ENCODE measurements around the gene CRTC3. TPM values are rescaled to one million over a fixed set of nuclear protein-coding genes. Genes with fewer than 3 reads are reported as not detected.

CRTC3 gene
- total RNA-seq, 2 experiments from 2014 or later, result 5.6 to 14.7 TPM

DNA sequence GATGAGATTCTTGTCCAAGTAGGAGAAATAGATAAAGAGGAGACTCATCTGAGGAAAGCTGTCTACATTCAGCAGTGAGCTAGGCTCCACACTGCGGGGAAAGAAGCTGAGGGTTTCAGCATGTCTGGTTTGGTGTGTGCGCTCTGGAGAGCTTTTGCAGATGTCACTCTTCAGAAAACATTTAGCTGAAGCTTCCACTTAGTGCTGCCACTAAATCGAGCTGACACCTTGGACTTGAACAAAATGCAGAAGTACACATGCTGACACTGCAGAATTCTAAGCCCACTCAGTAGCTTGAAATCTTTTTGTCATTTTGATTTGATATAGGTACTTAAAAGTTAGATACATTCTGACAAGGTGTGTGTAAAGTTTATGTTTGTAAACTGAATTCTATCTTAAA, 32.3 kb upstream of the CRTC3 start:
- no peak for DNase-seq (ENCODE audit: low spot score)
- Histone ChIP-seq H3K4me1 (ENCODE audit: insufficient read depth, low read length, poor library complexity, severe bottlenecking) (no peaks in the 10 kb centered on the region), H3K4me3 (ENCODE audit: low read depth, low read length, poor library complexity, severe bottlenecking) (no peak overlapping the region), H3K36me3 (ENCODE audit: insufficient read depth, low read length) (peaks cover 70% of the 10 kb centered on the region), H2AFZ (ENCODE audit: low read length) (no peak overlapping the region), H3K79me2 (ENCODE audit: insufficient read depth, low read depth, low read length) (no peaks in the 10 kb centered on the region), H4K20me1 (ENCODE audit: insufficient read depth, low read length) (no peaks in the 10 kb centered on the region), H3K4me2 (ENCODE audit: low read length) (no peak overlapping the region), H3K27ac (ENCODE audit: low read depth, low read length, poor library complexity, severe bottlenecking) (no peak overlapping the region), H3K9me3 (ENCODE audit: low read length) (no peaks in the 10 kb centered on the region), H3K9me2 (ENCODE audit: insufficient read depth, low read length) (no peaks in the 10 kb centered on the region)
- POLR2A ChIA-PET, result interaction anchor here (0.6 to 1.2 kb wide), 2 partner anchors 97 to 121 kb away, joined by 3 to 5 read pairs; no protein-coding TSS in a partner anchor
- BruUV-seq (replicated peaks), result no TSS peak
- intact Hi-C loops (cut with micrococcal nuclease; ENCODE audit: unreplicated experiment), result no loop called here
- no peak for TF ChIP-seq EZH2phosphoT487 (IDR thresholded peaks at IDR 0.05; ENCODE audit: borderline replicate concordance, low read depth, low read length)
- TF ChIP-seq, protein P1, sequence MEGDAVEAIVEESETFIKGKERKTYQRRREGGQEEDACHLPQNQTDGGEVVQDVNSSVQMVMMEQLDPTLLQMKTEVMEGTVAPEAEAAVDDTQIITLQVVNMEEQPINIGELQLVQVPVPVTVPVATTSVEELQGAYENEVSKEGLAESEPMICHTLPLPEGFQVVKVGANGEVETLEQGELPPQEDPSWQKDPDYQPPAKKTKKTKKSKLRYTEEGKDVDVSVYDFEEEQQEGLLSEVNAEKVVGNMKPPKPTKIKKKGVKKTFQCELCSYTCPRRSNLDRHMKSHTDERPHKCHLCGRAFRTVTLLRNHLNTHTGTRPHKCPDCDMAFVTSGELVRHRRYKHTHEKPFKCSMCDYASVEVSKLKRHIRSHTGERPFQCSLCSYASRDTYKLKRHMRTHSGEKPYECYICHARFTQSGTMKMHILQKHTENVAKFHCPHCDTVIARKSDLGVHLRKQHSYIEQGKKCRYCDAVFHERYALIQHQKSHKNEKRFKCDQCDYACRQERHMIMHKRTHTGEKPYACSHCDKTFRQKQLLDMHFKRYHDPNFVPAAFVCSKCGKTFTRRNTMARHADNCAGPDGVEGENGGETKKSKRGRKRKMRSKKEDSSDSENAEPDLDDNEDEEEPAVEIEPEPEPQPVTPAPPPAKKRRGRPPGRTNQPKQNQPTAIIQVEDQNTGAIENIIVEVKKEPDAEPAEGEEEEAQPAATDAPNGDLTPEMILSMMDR (conservative IDR thresholded peaks at IDR 0.05; ENCODE audit: low read length), result no peak
- CTCF ChIA-PET (ENCODE audit: unreplicated experiment), result no interaction called here

DNA sequence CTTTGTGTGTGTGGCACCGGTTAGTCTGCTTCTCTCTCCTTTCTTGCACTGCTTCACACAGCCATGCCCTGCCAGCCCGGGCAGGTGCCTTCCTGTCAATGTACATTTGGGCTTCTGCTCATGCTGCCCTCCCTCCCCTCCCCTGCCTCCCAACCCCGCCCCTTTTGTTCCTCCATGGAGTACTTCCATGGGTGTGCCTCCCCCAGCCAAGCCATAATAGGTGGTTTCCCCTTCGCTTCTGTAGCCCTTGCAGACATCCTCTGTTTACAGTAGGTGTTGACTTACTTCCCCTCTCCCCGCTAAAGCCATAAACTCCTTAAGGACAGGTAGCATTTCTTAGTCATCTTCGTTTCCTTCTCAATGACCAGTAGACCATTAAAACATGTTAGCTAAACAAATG, 31.8 kb upstream of the CRTC3 start:
- POLR2A ChIA-PET, result interaction anchor here (1.1 to 1.2 kb wide), 2 partner anchors 95 to 97 kb away, joined by 3 to 4 read pairs; no protein-coding TSS in a partner anchor
- TF ChIP-seq, protein P1 (conservative IDR thresholded peaks at IDR 0.05; ENCODE audit: low read length), result no peak
- TF ChIP-seq EZH2phosphoT487 (IDR thresholded peaks at IDR 0.05; ENCODE audit: borderline replicate concordance, low read depth, low read length), result no peak
- CTCF ChIA-PET (ENCODE audit: unreplicated experiment), result no interaction called here
- H3K9me2 ChIP-seq (ENCODE audit: insufficient read depth, low read length), result no peaks in the 10 kb centered on the region
- intact Hi-C loops (cut with micrococcal nuclease; ENCODE audit: unreplicated experiment), result no loop called here
- H2AFZ ChIP-seq (ENCODE audit: low read length), result no peak overlapping the region
- peaks cover 64% of the 10 kb centered on the region for H3K36me3 ChIP-seq (ENCODE audit: insufficient read depth, low read length)
- H3K4me1 ChIP-seq (ENCODE audit: insufficient read depth, low read length, poor library complexity, severe bottlenecking), result no peaks in the 10 kb centered on the region
- no peaks in the 10 kb centered on the region for H3K79me2 ChIP-seq (ENCODE audit: insufficient read depth, low read depth, low read length)
- H3K27ac ChIP-seq (ENCODE audit: low read depth, low read length, poor library complexity, severe bottlenecking), result no peak overlapping the region
- H3K9me3 ChIP-seq (ENCODE audit: low read length), result no peaks in the 10 kb centered on the region
- no peak for DNase-seq (ENCODE audit: low spot score)
- no peak overlapping the region for H3K4me2 ChIP-seq (ENCODE audit: low read length)
- H4K20me1 ChIP-seq (ENCODE audit: insufficient read depth, low read length), result no peaks in the 10 kb centered on the region
- no TSS peak for BruUV-seq (replicated peaks)
- H3K4me3 ChIP-seq (ENCODE audit: low read depth, low read length, poor library complexity, severe bottlenecking), result no peak overlapping the region

DNA sequence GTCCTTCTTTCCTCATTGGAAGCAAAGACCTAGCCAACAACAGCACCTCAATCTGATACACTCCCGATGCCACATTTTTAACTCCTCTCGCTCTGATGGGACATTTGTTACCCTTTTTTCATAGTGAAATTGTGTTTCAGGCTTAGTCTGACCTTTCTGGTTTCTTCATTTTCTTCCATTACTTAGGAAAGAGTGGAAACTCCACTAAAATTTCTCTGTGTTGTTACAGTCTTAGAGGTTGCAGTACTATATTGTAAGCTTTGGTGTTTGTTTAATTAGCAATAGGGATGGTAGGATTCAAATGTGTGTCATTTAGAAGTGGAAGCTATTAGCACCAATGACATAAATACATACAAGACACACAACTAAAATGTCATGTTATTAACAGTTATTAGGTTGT, 29.6 kb upstream of the CRTC3 start:
- ChIA-PET POLR2A (interaction anchor here (0.6 kb wide), 1 partner anchor 103 kb away, joined by 3 read pairs; no protein-coding TSS in a partner anchor), CTCF (ENCODE audit: unreplicated experiment) (interaction anchor here (0.5 kb wide), 1 partner anchor 12 kb away, joined by 3 read pairs; no protein-coding TSS in a partner anchor)
- intact Hi-C loops (cut with micrococcal nuclease; ENCODE audit: unreplicated experiment), result no loop called here
- no peaks in the 10 kb centered on the region for H3K9me3 ChIP-seq (ENCODE audit: low read length)
- TF ChIP-seq EZH2phosphoT487 (IDR thresholded peaks at IDR 0.05; ENCODE audit: borderline replicate concordance, low read depth, low read length), result no peak
- TF ChIP-seq, protein P1 (conservative IDR thresholded peaks at IDR 0.05; ENCODE audit: low read length), result no peak
- H4K20me1 ChIP-seq (ENCODE audit: insufficient read depth, low read length), result no peaks in the 10 kb centered on the region
- no peaks in the 10 kb centered on the region for H3K4me1 ChIP-seq (ENCODE audit: insufficient read depth, low read length, poor library complexity, severe bottlenecking)
- no peak overlapping the region for H3K4me3 ChIP-seq (ENCODE audit: low read depth, low read length, poor library complexity, severe bottlenecking)
- no peak for DNase-seq (ENCODE audit: low spot score)
- H2AFZ ChIP-seq (ENCODE audit: low read length), result no peak overlapping the region
- no peaks in the 10 kb centered on the region for H3K79me2 ChIP-seq (ENCODE audit: insufficient read depth, low read depth, low read length)
- H3K27ac ChIP-seq (ENCODE audit: low read depth, low read length, poor library complexity, severe bottlenecking), result no peak overlapping the region
- no peaks in the 10 kb centered on the region for H3K9me2 ChIP-seq (ENCODE audit: insufficient read depth, low read length)
- no peak overlapping the region for H3K4me2 ChIP-seq (ENCODE audit: low read length)
- peaks cover 42% of the 10 kb centered on the region for H3K36me3 ChIP-seq (ENCODE audit: insufficient read depth, low read length)
- TSS peak; percentile 72 for BruUV-seq (replicated peaks)

Measured in OCI-LY7 (cell line).